Measurements from ENCODE around the gene LTB. TPM values are rescaled to one million over a fixed set of nuclear protein-coding genes. Genes with fewer than 3 reads are reported as not detected.

The LTB gene
- total and polyA plus RNA-seq, 2 of the 13 experiments (the other 11 are each of a cell fraction or from before 2014, with no cell fraction given): 0.09 to 0.22 TPM

- TF ChIP-seq ZNF253 (CRISPR knock-in tag; IDR thresholded peaks at IDR 0.05; ENCODE audit: borderline replicate concordance): peak; percentile 38; the same call in 1 of the 2 replicates
- 0 out of 2 replicates have a peak, but pooled peaks have one; percentile 62 for TF ChIP-seq ZNF33B (CRISPR knock-in tag; IDR thresholded peaks at IDR 0.05)
- peak; percentile 75; the same call in 1 of the 2 replicates for TF ChIP-seq YEATS2 (CRISPR knock-in tag; IDR thresholded peaks at IDR 0.05; ENCODE audit: borderline replicate concordance)
- TF ChIP-seq KMT2A (CRISPR knock-in tag; IDR thresholded peaks at IDR 0.05): peak; percentile 10; the same call in 1 of the 2 replicates
- 0 out of 2 replicates have a peak, but pooled peaks have one; percentile 5 for TF ChIP-seq RFXAP (CRISPR knock-in tag; IDR thresholded peaks at IDR 0.05; ENCODE audit: borderline replicate concordance)
- TF ChIP-seq ZNF234 (CRISPR knock-in tag; conservative IDR thresholded peaks at IDR 0.05): no peak
- no peak for TF ChIP-seq NONO (IDR thresholded peaks at IDR 0.05)
- TF ChIP-seq NONO (CRISPR knock-in tag; conservative IDR thresholded peaks at IDR 0.05): 0 out of 2 replicates have a peak, but pooled peaks have one; percentile 6
- TF ChIP-seq HIVEP1 (CRISPR knock-in tag; IDR thresholded peaks at IDR 0.05): peak; percentile 34; the same call in 1 of the 2 replicates
- 0 out of 2 replicates have a peak, but pooled peaks have one; percentile 56 for TF ChIP-seq ZNF75D (CRISPR knock-in tag; IDR thresholded peaks at IDR 0.05; ENCODE audit: borderline replicate concordance)
- TF ChIP-seq, protein P1, sequence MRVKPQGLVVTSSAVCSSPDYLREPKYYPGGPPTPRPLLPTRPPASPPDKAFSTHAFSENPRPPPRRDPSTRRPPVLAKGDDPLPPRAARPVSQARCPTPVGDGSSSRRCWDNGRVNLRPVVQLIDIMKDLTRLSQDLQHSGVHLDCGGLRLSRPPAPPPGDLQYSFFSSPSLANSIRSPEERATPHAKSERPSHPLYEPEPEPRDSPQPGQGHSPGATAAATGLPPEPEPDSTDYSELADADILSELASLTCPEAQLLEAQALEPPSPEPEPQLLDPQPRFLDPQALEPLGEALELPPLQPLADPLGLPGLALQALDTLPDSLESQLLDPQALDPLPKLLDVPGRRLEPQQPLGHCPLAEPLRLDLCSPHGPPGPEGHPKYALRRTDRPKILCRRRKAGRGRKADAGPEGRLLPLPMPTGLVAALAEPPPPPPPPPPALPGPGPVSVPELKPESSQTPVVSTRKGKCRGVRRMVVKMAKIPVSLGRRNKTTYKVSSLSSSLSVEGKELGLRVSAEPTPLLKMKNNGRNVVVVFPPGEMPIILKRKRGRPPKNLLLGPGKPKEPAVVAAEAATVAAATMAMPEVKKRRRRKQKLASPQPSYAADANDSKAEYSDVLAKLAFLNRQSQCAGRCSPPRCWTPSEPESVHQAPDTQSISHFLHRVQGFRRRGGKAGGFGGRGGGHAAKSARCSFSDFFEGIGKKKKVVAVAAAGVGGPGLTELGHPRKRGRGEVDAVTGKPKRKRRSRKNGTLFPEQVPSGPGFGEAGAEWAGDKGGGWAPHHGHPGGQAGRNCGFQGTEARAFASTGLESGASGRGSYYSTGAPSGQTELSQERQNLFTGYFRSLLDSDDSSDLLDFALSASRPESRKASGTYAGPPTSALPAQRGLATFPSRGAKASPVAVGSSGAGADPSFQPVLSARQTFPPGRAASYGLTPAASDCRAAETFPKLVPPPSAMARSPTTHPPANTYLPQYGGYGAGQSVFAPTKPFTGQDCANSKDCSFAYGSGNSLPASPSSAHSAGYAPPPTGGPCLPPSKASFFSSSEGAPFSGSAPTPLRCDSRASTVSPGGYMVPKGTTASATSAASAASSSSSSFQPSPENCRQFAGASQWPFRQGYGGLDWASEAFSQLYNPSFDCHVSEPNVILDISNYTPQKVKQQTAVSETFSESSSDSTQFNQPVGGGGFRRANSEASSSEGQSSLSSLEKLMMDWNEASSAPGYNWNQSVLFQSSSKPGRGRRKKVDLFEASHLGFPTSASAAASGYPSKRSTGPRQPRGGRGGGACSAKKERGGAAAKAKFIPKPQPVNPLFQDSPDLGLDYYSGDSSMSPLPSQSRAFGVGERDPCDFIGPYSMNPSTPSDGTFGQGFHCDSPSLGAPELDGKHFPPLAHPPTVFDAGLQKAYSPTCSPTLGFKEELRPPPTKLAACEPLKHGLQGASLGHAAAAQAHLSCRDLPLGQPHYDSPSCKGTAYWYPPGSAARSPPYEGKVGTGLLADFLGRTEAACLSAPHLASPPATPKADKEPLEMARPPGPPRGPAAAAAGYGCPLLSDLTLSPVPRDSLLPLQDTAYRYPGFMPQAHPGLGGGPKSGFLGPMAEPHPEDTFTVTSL (CRISPR knock-in tag; IDR thresholded peaks at IDR 0.05; ENCODE audit: borderline replicate concordance): 0 out of 2 replicates have a peak, but pooled peaks have one; percentile 10
- 0 out of 2 replicates have a peak, but pooled peaks have one; percentile 37 for TF ChIP-seq HNRNPL (IDR thresholded peaks at IDR 0.05; ENCODE audit: low read depth, low read length)
- 0 out of 2 replicates have a peak, but pooled peaks have one; percentile 31 for TF ChIP-seq ZNF556 (CRISPR knock-in tag; IDR thresholded peaks at IDR 0.05; ENCODE audit: borderline replicate concordance)
- peak; percentile 72; the same call in 1 of the 2 replicates for TF ChIP-seq KDM5A (IDR thresholded peaks at IDR 0.05; ENCODE audit: borderline replicate concordance, low read length)
- no peak for TF ChIP-seq U2AF2 (IDR thresholded peaks at IDR 0.05; ENCODE audit: low read depth, low read length)
- 0 out of 2 replicates have a peak, but pooled peaks have one; percentile 47 for TF ChIP-seq HOXA9 (CRISPR knock-in tag; IDR thresholded peaks at IDR 0.05; ENCODE audit: borderline replicate concordance)
- TF ChIP-seq ZBTB46 (CRISPR knock-in tag; IDR thresholded peaks at IDR 0.05; ENCODE audit: borderline replicate concordance): peak; percentile 67; the same call in 1 of the 2 replicates
These were observed 34.3 kb downstream of the LTB start (continued) for GRCh38 chr6:31547727-31548543.
